Stimulated activated CD8-positive, alpha-beta memory T cell treated with anti-CD3 and anti-CD28 coated beads, Interleukin-15, amount 100 ng/mL, for 48 hours (primary cell): ENCODE data around the gene CDH13.

Source experiments
- DNase-seq, 2 donors: peaks; one replicate each; pipeline ENCODE4 v3.0.0-alpha.2; 2020; ENCODE audit warnings: low read depth in 2 of 2

Gene CDH13

GRCh38 chr16:82626791-82627261 lies at the start of gene CDH13:
CDH13 (plus strand) TSS chr16:82626969.
- DNase-seq, result no peak

GRCh38 chr16:82580298-82580890 lies 46.4 kb upstream of the CDH13 start:
- DNase-seq, result no peak

GRCh38 chr16:82582975-82583374 lies 43.8 kb upstream of the CDH13 start:
- no peak for DNase-seq

GRCh38 chr16:82583422-82583821 lies 43.3 kb upstream of the CDH13 start:
- no peak for DNase-seq

GRCh38 chr16:82584553-82585152 lies 42.1 kb upstream of the CDH13 start:
- no peak for DNase-seq

GRCh38 chr16:82585675-82586074 lies 41.1 kb upstream of the CDH13 start:
- no peak for DNase-seq

GRCh38 chr16:82586130-82586529 lies 40.6 kb upstream of the CDH13 start:
- DNase-seq, result no peak

GRCh38 chr16:82587289-82587688 lies 39.5 kb upstream of the CDH13 start:
- DNase-seq, result no peak

GRCh38 chr16:82589407-82589806 lies 37.4 kb upstream of the CDH13 start:
- DNase-seq, result no peak

- DNase-seq, result no peak
Observed at GRCh38 chr16:82594114-82594513, 32.7 kb upstream of the CDH13 start.

GRCh38 chr16:82598771-82599170 lies 28.0 kb upstream of the CDH13 start:
- DNase-seq, result no peak

- DNase-seq, result no peak
Observed at GRCh38 chr16:82601989-82602640, 24.7 kb upstream of the CDH13 start.

GRCh38 chr16:82603784-82604411 lies 22.9 kb upstream of the CDH13 start:
- DNase-seq, result no peak

GRCh38 chr16:82605076-82605475 lies 21.7 kb upstream of the CDH13 start:
- no peak for DNase-seq

GRCh38 chr16:82605863-82606620 lies 20.7 kb upstream of the CDH13 start:
- DNase-seq, result no peak

- no peak for DNase-seq
Observed at GRCh38 chr16:82609140-82609539, 17.6 kb upstream of the CDH13 start.

GRCh38 chr16:82612263-82612662 lies 14.5 kb upstream of the CDH13 start:
- no peak for DNase-seq

- no peak for DNase-seq
Observed at GRCh38 chr16:82616356-82616755, 10.4 kb upstream of the CDH13 start.

GRCh38 chr16:82621781-82622180 lies 5.0 kb upstream of the CDH13 start:
- DNase-seq, result no peak

GRCh38 chr16:82623241-82623640 lies 3.5 kb upstream of the CDH13 start:
- no peak for DNase-seq

- DNase-seq, result no peak
Observed at GRCh38 chr16:82625066-82625968, 1.5 kb upstream of the CDH13 start.
